Measurements from ENCODE around the gene PLD4. TPM values are rescaled to one million over a fixed set of nuclear protein-coding genes. Genes with fewer than 3 reads are reported as not detected.
"Not testable (repeated sequence)": the region's sequence is repeated elsewhere in the genome, so short reads cannot be mapped to it uniquely, and the experiment has no call there.

PLD4 gene
- polyA plus RNA-seq, 3 donors = 12.2 to 15.5 (median 15.1) TPM

GRCh38 chr14:104948736-104949031 lies 24.0 kb downstream of the PLD4 start:
- Histone ChIP-seq H2AFZ (ENCODE audit: insufficient read depth, low read depth, low read length, poor library complexity, severe bottlenecking) (no peak overlapping the region), H3K36me3 (replicated peaks in 1 of 2; ENCODE audit: control insufficient read depth in 1 of 2, insufficient read depth in 2 of 2, low read length in 2 of 2) (no peaks in the 10 kb centered on the region), H3K9ac (ENCODE audit: insufficient read depth, low read length, poor library complexity, severe bottlenecking) (no peak overlapping the region), H3K27ac (ENCODE audit: low read depth in 1 of 2, low read length in 2 of 2) (no peak overlapping the region), H3K79me2 (ENCODE audit: insufficient read depth, low read length) (no peaks in the 10 kb centered on the region), H4K20me1 (ENCODE audit: insufficient read depth, low read length) (no peaks in the 10 kb centered on the region), H3K27me3 (ENCODE audit: control insufficient read depth in 2 of 2, insufficient read depth in 2 of 2, low read length in 2 of 2) (no peaks in the 10 kb centered on the region), H3K4me1 (ENCODE audit: control insufficient read depth in 1 of 2, insufficient read depth in 2 of 2, low read length in 2 of 2) (no peaks in the 10 kb centered on the region), H3K9me3 (replicated peaks in 1 of 2; ENCODE audit: control insufficient read depth in 1 of 2, insufficient read depth in 1 of 2, low read length in 2 of 2) (no peaks in the 10 kb centered on the region), H3K4me3 (replicated peaks in 1 of 3; ENCODE audit: low read depth in 2 of 3, low read length in 3 of 3) (no peak overlapping the region), H3K4me2 (replicated peaks; ENCODE audit: extremely low read depth, low read length, poor library complexity, severe bottlenecking) (no peak overlapping the region)
- Mint-ChIP-seq H3K4me3 (no peak overlapping the region), H3K27me3 (ENCODE audit: low read depth in 3 of 3) (no peaks in the 10 kb centered on the region), H3K9me3 (no peaks in the 10 kb centered on the region), H3K4me1 (peaks cover 5% of the 10 kb centered on the region), H3K36me3 (no peaks in the 10 kb centered on the region), H3K27ac (no peak overlapping the region)
- WGBS (ENCODE audit: insufficient coverage) = 100% methylated on average over 6 of the region's 11 CpGs
- intact Hi-C loops (cut with micrococcal nuclease) = no loop called here
- DNase-seq = no peak
- no peak for TF ChIP-seq CTCF (IDR thresholded peaks at IDR 0.05)

DNA sequence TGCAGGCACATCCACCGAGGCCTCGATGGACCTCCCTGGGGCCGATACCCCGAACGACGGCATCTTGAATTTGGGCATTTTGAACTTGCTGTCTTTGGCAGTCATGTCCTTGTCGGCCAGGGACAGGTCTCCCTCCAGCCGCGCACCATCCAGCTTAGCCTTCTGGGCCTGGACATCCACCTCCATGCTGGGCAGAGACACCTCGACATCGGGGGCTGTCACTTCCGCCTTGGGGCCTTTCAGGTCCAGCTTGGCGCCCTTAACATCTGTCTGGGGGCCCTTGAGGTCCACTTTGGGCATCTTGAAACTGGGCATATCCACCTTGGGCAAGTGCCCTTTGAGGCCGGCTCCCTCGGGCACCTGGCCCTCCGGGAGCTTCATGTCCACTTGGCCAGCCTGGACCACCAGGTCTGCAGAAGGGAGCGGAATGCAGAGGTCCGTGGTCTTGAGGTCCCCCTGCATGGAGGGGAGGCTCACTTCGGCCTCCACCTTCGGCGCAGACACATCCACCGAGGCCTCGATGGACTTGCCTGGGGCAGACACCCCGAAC lies 24.8 kb downstream of the PLD4 start:
- H3K36me3 Mint-ChIP-seq; H3K79me2 ChIP-seq (ENCODE audit: insufficient read depth, low read length); H3K4me3 Mint-ChIP-seq; H3K9me3 ChIP-seq (replicated peaks in 1 of 2; ENCODE audit: control insufficient read depth in 1 of 2, insufficient read depth in 1 of 2, low read length in 2 of 2); H3K27me3 ChIP-seq (ENCODE audit: control insufficient read depth in 2 of 2, insufficient read depth in 2 of 2, low read length in 2 of 2); H3K4me2 ChIP-seq (replicated peaks; ENCODE audit: extremely low read depth, low read length, poor library complexity, severe bottlenecking); H3K4me1 ChIP-seq (ENCODE audit: control insufficient read depth in 1 of 2, insufficient read depth in 2 of 2, low read length in 2 of 2); intact Hi-C loops (cut with micrococcal nuclease); H3K9me3 Mint-ChIP-seq; H3K36me3 ChIP-seq (replicated peaks in 1 of 2; ENCODE audit: control insufficient read depth in 1 of 2, insufficient read depth in 2 of 2, low read length in 2 of 2); H3K27ac ChIP-seq (ENCODE audit: low read depth in 1 of 2, low read length in 2 of 2); H2AFZ ChIP-seq (ENCODE audit: insufficient read depth, low read depth, low read length, poor library complexity, severe bottlenecking); H3K27ac Mint-ChIP-seq; H3K9ac ChIP-seq (ENCODE audit: insufficient read depth, low read length, poor library complexity, severe bottlenecking); H3K27me3 Mint-ChIP-seq (ENCODE audit: low read depth in 3 of 3); H4K20me1 ChIP-seq (ENCODE audit: insufficient read depth, low read length); H3K4me1 Mint-ChIP-seq; H3K4me3 ChIP-seq (replicated peaks in 1 of 3; ENCODE audit: low read depth in 2 of 3, low read length in 3 of 3); DNase-seq: not testable (repeated sequence)
- WGBS (ENCODE audit: insufficient coverage) = 97% methylated on average over 16 of the region's 24 CpGs
